SK-N-SH treated with all-trans-retinoic acid at 6 μM for 48 hours (cell line): Measurements from ENCODE around the gene CCNL2.

Experiments
- ARNTL ChIP-seq: fragments of 450-650 bp; formaldehyde crosslinking; IDR thresholded peaks from 2 replicates; pipeline ENCODE4 v1.5.0; 2020; ENCODE audit warnings: low read depth, mild to moderate bottlenecking, moderate library complexity, borderline replicate concordance
- CSRNP3 ChIP-seq: fragments of 250-450 bp; sonication (Bioruptor Pico); IDR thresholded peaks from 2 replicates; pipeline ENCODE4 v1.5.1; 2021; ENCODE audit warnings: mild to moderate bottlenecking, moderate library complexity
- ESRRG ChIP-seq: fragments of 250-450 bp; sonication (Bioruptor Pico); IDR thresholded peaks from 2 replicates; pipeline ENCODE4 v1.6.1; 2021; ENCODE audit warnings: mild to moderate bottlenecking
- ZC3H10 ChIP-seq: fragments of 250-450 bp; sonication (Bioruptor Pico); IDR thresholded peaks from 2 replicates; pipeline ENCODE4 v1.5.1; 2021; ENCODE audit warnings: mild to moderate bottlenecking, moderate library complexity
- ZFP30 ChIP-seq: fragments of 450-650 bp; formaldehyde crosslinking; IDR thresholded peaks from 2 replicates; pipeline ENCODE4 v1.5.0; 2022; ENCODE audit warnings: mild to moderate bottlenecking, moderate library complexity
- ZNF565 ChIP-seq: fragments of 450-650 bp; formaldehyde crosslinking; conservative IDR thresholded peaks from 2 replicates; pipeline ENCODE4 v1.5.0; 2020; ENCODE audit warnings: low read depth, mild to moderate bottlenecking, moderate library complexity

- TF ChIP-seq ARNTL (CRISPR knock-in tag) (no peak), ESRRG (CRISPR knock-in tag) (no peak), ZNF565 (no peak), ZC3H10 (CRISPR knock-in tag) (no peak), ZFP30 (no peak), CSRNP3 (CRISPR knock-in tag) (no peak)
Measured at GRCh38 chr1:1399872-1400575, 889 bp upstream of the CCNL2 start.
